HCT116 (cell line): ENCODE measurements around the gene DPEP3. TPM values are rescaled to one million over a fixed set of nuclear protein-coding genes. Genes with fewer than 3 reads are reported as not detected.

Source experiments
- ATAC-seq: fragments of 200-7000 bp; cut with Tn5 transposase; 2 replicates; pipeline ENCODE4 v1.9.1; 2020; ENCODE audit warnings: mild to moderate bottlenecking, moderate library complexity
- BruUV-seq: library from RNA; stranded (reverse); fragments of 400-500 nt; replicated peaks from 2 replicates; lab custom pipeline; 2021; lab: Mats Ljungman, UMichigan
- CTCF ChIA-PET: fragments of 300-600 bp; sonication (Branson Sonifier 250); formaldehyde crosslinking; loops from one replicate; lab custom pipeline; 2021; ENCODE audit warnings: antibody characterized with exemption; lab: Charles Lee
- POLR2A ChIA-PET: fragments of 300-600, 350-600 bp; sonication (Branson Sonifier 250); formaldehyde crosslinking; loops from one replicate; lab custom pipeline; 2021; ENCODE audit warnings: antibody characterized with exemption; lab: Charles Lee
- RAD21 ChIA-PET, 2 experiments: fragments of 300-600 bp; sonication (Branson Sonifier 250); formaldehyde crosslinking; loops; one replicate each; lab custom pipeline; 2023; ENCODE audit warnings: low total read pairs in 2 of 2; ENCODE audit not compliant: uncharacterized antibody in 2 of 2, unreplicated experiment in 2 of 2, low non-redundant PET in 1 of 2; lab: Charles Lee
- DNase-seq: peaks from one replicate; pipeline ENCODE4 v3.0.0-alpha.2; 2010; ENCODE audit warnings: low read depth, low spot score
- H2AFZ ChIP-seq: fragments of 200-600 bp; shearing (Covaris generic), sonication (generic); 2 replicates; pipeline ENCODE4 v1.6.1; 2017; ENCODE audit warnings: low read depth, mixed run types, mixed read lengths, antibody characterized with exemption, low read length; ENCODE audit not compliant: poor library complexity, severe bottlenecking
- H3K27ac ChIP-seq: 2 replicates; pipeline ENCODE4 v1.5.1; 2012; ENCODE audit warnings: low read depth, low read length
- H3K27me3 ChIP-seq: fragments of 200-600 bp; sonication (generic); 2 replicates; pipeline ENCODE4 v1.6.1; 2016; ENCODE audit warnings: mixed run types, low read length, mixed read lengths; ENCODE audit not compliant: insufficient read depth
- H3K36me3 ChIP-seq, 2 experiments: fragments of 200-500 bp in 1 of 2; fragments of 200-600 bp in 1 of 2; sonication (Bioruptor generic) in 1 of 2; sonication (generic) in 1 of 2; 2 replicates each; pipeline versions ENCODE4 v1.5.1 to v1.6.1; 2014 to 2016; ENCODE audit warnings: low read length in 2 of 2, inconsistent platforms in 1 of 2, mixed read lengths in 1 of 2, mixed run types in 1 of 2; ENCODE audit not compliant: insufficient read depth in 2 of 2, control insufficient read depth in 1 of 2
- H3K4me1 ChIP-seq, 2 experiments: fragments of 200-600 bp in 1 of 2; sonication (generic) in 1 of 2; 2 replicates each; pipeline versions ENCODE4 v1.5.1 to v1.6.1; 2012 to 2017; ENCODE audit warnings: low read length in 2 of 2, inconsistent platforms in 1 of 2, mild to moderate bottlenecking in 1 of 2, mixed read lengths in 1 of 2, mixed run types in 1 of 2, moderate library complexity in 1 of 2; ENCODE audit not compliant: insufficient read depth in 2 of 2, control insufficient read depth in 1 of 2
- H3K4me2 ChIP-seq: fragments of 200-600 bp; sonication (generic); 2 replicates; pipeline ENCODE4 v1.6.1; 2017; ENCODE audit warnings: mixed run types, low read length, mixed read lengths
- H3K4me3 ChIP-seq, 2 experiments: fragments of 200-600 bp in 1 of 2; sonication (generic) in 1 of 2; replicated peaks in 1 of 2; 2 replicates each; pipeline ENCODE4 v1.5.1; 2011 to 2016; ENCODE audit warnings: low read length in 2 of 2, control low read depth in 1 of 2, low read depth in 1 of 2, mild to moderate bottlenecking in 1 of 2, mixed read lengths in 1 of 2, mixed run types in 1 of 2
- H3K79me2 ChIP-seq: fragments of 200-600 bp; sonication (generic); 2 replicates; pipeline ENCODE4 v1.6.1; 2017; ENCODE audit warnings: mild to moderate bottlenecking, mixed run types, low read length, moderate library complexity, mixed read lengths; ENCODE audit not compliant: insufficient read depth
- H3K9ac ChIP-seq: fragments of 200-600 bp; sonication (generic); 2 replicates; pipeline ENCODE4 v1.6.1; 2016; ENCODE audit warnings: low read length, mixed read lengths
- H3K9me2 ChIP-seq: fragments of 200-600 bp; sonication (generic), shearing (Covaris generic); 2 replicates; pipeline ENCODE4 v1.6.1; 2017; ENCODE audit warnings: mixed run types, mild to moderate bottlenecking, moderate library complexity; ENCODE audit not compliant: insufficient read depth
- H3K9me3 ChIP-seq, 2 experiments: fragments of 200-500 bp in 1 of 2; fragments of 200-600 bp in 1 of 2; sonication (Bioruptor generic) in 1 of 2; sonication (generic) in 1 of 2; 2 replicates each; pipeline ENCODE4 v1.6.1; 2014 to 2017; ENCODE audit warnings: low read length in 2 of 2, mixed read lengths in 2 of 2, inconsistent platforms in 1 of 2, low read depth in 1 of 2, mild to moderate bottlenecking in 1 of 2, mixed run types in 1 of 2, moderate library complexity in 1 of 2; ENCODE audit not compliant: control insufficient read depth in 1 of 2, insufficient read depth in 1 of 2
- H4K20me1 ChIP-seq: fragments of 200-600 bp; sonication (generic), shearing (Covaris generic); 2 replicates; pipeline ENCODE4 v1.6.1; 2017; ENCODE audit warnings: mixed run types, mild to moderate bottlenecking, moderate library complexity; ENCODE audit not compliant: insufficient read depth
- CEBPB ChIP-seq: IDR thresholded peaks from 2 replicates; pipeline ENCODE4 v1.6.1; 2012; ENCODE audit warnings: low read depth
- EGR1 ChIP-seq: IDR thresholded peaks from 2 replicates; pipeline ENCODE4 v1.6.1; 2012; ENCODE audit warnings: low read depth
- EZH2 ChIP-seq: fragments of 200-600 bp; sonication (generic); IDR thresholded peaks from 2 replicates; pipeline ENCODE4 v1.6.1; 2017; ENCODE audit warnings: antibody characterized with exemption, mixed run types
- EZH2phosphoT487 ChIP-seq: fragments of 200-600 bp; IDR thresholded peaks from 2 replicates; pipeline ENCODE4 v1.6.1; 2018; ENCODE audit warnings: antibody characterized with exemption, borderline replicate concordance
- FOSL1 ChIP-seq: IDR thresholded peaks from 2 replicates; pipeline ENCODE4 v1.6.1; 2012; ENCODE audit warnings: low read depth
- JUND ChIP-seq: IDR thresholded peaks from 2 replicates; pipeline ENCODE4 v1.6.1; 2012
- RAD21 ChIP-seq: IDR thresholded peaks from 2 replicates; pipeline ENCODE4 v1.6.1; 2012; ENCODE audit warnings: low read depth, mild to moderate bottlenecking
- SIN3A ChIP-seq: IDR thresholded peaks from 2 replicates; pipeline ENCODE4 v1.6.1; 2012; ENCODE audit warnings: low read depth
- SP1 ChIP-seq: IDR thresholded peaks from 2 replicates; pipeline ENCODE4 v1.6.1; 2012; ENCODE audit warnings: low read depth
- SRF ChIP-seq: IDR thresholded peaks from 2 replicates; pipeline ENCODE4 v1.6.1; 2012; ENCODE audit warnings: low read depth
- YY1 ChIP-seq: IDR thresholded peaks from 2 replicates; pipeline ENCODE4 v1.6.1; 2011; ENCODE audit warnings: low read length, low read depth, moderate library complexity, mild to moderate bottlenecking; ENCODE audit not compliant: insufficient replicate concordance; ENCODE audit errors: extremely low read depth
- ZFX ChIP-seq: fragments of 450-650 bp; IDR thresholded peaks from 2 replicates; pipeline ENCODE4 v1.6.1; 2017
- intact Hi-C: fragments of 100-400 bp; cut with micrococcal nuclease; formaldehyde crosslinking; loops from 2 replicates; pipeline ENCODE4 v1.10.0; 2022
- total RNA-seq: library from RNA; stranded (reverse); gene quantifications from one replicate; pipeline ENCODE4 v1.2.1, GENCODE V29; 2021; ENCODE audit not compliant: unreplicated experiment
- TF ChIP-seq, protein P1 (sequence below): IDR thresholded peaks from 2 replicates; pipeline ENCODE4 v1.6.1; 2012
- TF ChIP-seq, protein P2 (sequence below): IDR thresholded peaks from 2 replicates; pipeline ENCODE4 v1.6.1; 2012

The DPEP3 gene
- total RNA-seq, 1 experiment from 2014 or later = not detected

DNA sequence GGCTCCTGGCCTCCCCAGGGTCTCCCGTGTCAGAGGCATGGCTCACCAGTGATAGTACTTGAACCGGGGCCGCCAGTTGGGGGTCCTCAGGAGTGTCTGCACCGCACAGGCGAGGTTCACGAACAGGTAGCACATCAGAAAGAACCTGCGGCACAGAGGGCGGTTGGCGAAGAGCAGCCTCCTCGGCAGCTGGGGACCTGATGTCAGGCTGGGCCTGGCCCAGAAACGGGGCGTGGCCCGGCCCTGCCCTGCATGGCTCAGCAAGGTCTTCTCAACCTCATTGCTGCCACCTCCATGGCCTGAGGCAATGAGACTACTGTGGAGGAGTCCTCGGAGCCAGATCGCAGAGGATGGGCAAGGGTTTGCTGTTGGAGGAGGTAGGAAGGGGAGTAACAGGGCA is 32.3 kb downstream of the DPEP3 start:
- Histone ChIP-seq H3K27me3 (no peaks in the 10 kb centered on the region), H3K9me3 (no peaks in the 10 kb centered on the region), H3K9ac (no peak overlapping the region), H3K4me3 (no peak overlapping the region), H3K27ac (no peak overlapping the region), H2AFZ (no peak overlapping the region), H3K36me3 (peaks cover 4 to 14% of the 10 kb centered on the region in 2 experiments; a peak in 2 of 4 replicates), H3K4me1 (no peaks in the 10 kb centered on the region), H3K4me2 (no peak overlapping the region), H3K9me2 (no peaks in the 10 kb centered on the region), H3K79me2 (no peaks in the 10 kb centered on the region), H4K20me1 (no peaks in the 10 kb centered on the region)
- ChIA-PET RAD21 (no interaction called here), CTCF (no interaction called here), POLR2A (interaction anchor here (1.3 kb wide), 1 partner anchor 12 kb away, joined by 3 read pairs; no protein-coding TSS in a partner anchor)
- ATAC-seq (peak; percentile 9; the same call in 1 of the 2 replicates), DNase-seq (no peak)
- no peak for TF ChIP-seq EGR1
- no peak for TF ChIP-seq JUND
- no peak for TF ChIP-seq ZFX
- TF ChIP-seq SRF = no peak
- no peak for TF ChIP-seq CEBPB
- no peak for TF ChIP-seq SIN3A
- no peak for TF ChIP-seq YY1
- TF ChIP-seq RAD21 = no peak
- no peak for TF ChIP-seq EZH2phosphoT487
- no peak for TF ChIP-seq EZH2
- no peak for TF ChIP-seq FOSL1
- TF ChIP-seq, protein P1, sequence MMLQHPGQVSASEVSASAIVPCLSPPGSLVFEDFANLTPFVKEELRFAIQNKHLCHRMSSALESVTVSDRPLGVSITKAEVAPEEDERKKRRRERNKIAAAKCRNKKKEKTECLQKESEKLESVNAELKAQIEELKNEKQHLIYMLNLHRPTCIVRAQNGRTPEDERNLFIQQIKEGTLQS = no peak
- TF ChIP-seq, protein P2, sequence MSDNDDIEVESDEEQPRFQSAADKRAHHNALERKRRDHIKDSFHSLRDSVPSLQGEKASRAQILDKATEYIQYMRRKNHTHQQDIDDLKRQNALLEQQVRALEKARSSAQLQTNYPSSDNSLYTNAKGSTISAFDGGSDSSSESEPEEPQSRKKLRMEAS = no peak
- no peak for TF ChIP-seq SP1
- no TSS peak for BruUV-seq
- intact Hi-C loops = no loop called here
